ENCODE measurements around the gene ULK4. TPM values are rescaled to one million over a fixed set of nuclear protein-coding genes. Genes with fewer than 3 reads are reported as not detected.

ULK4 gene
- total RNA-seq, 1 experiment from 2014 or later: 6.3 TPM

GRCh38 chr3:41746215-41746614 is 215.7 kb downstream of the ULK4 start (continued):
- no peak for TF ChIP-seq SP1 (IDR thresholded peaks at IDR 0.05; ENCODE audit: low read depth)

GRCh38 chr3:41742121-41742520 is 219.8 kb downstream of the ULK4 start:
- Histone ChIP-seq H3K4me3 (replicated peaks in 1 of 2; ENCODE audit: low read depth in 1 of 2, low read length in 2 of 2) (no peak overlapping the region), H4K20me1 (ENCODE audit: insufficient read depth) (no peaks in the 10 kb centered on the region), H3K27me3 (ENCODE audit: insufficient read depth, low read length) (no peaks in the 10 kb centered on the region), H2AFZ (ENCODE audit: low read depth, low read length, poor library complexity, severe bottlenecking) (no peak overlapping the region), H3K36me3 (ENCODE audit: control insufficient read depth in 1 of 2, insufficient read depth in 2 of 2, low read length in 2 of 2) (no peaks in the 10 kb centered on the region), H3K4me2 (ENCODE audit: low read length) (no peak overlapping the region), H3K9me2 (ENCODE audit: insufficient read depth) (no peaks in the 10 kb centered on the region), H3K79me2 (ENCODE audit: insufficient read depth, low read length) (no peaks in the 10 kb centered on the region), H3K9me3 (ENCODE audit: control insufficient read depth in 1 of 2, insufficient read depth in 1 of 2, low read depth in 1 of 2, low read length in 2 of 2) (no peaks in the 10 kb centered on the region), H3K4me1 (ENCODE audit: control insufficient read depth in 1 of 2, insufficient read depth in 2 of 2, low read length in 2 of 2) (no peaks in the 10 kb centered on the region), H3K27ac (ENCODE audit: low read depth, low read length) (no peak overlapping the region), H3K9ac (ENCODE audit: low read length) (no peak overlapping the region)
- ChIA-PET CTCF (no interaction called here), RAD21 (ENCODE audit: low non-redundant PET in 1 of 2, low total read pairs in 2 of 2, uncharacterized antibody in 2 of 2, unreplicated experiment in 2 of 2) (no interaction called here), POLR2A (interaction anchor here (0.9 kb wide), 1 partner anchor 543 kb away, joined by 3 read pairs; the partner anchor contains the start of gene CTNNB1)
- TF ChIP-seq CTCF (IDR thresholded peaks at IDR 0.05 in 2 of 3, conservative IDR thresholded peaks at IDR 0.05 in 1 of 3; ENCODE audit: borderline replicate concordance in 1 of 3, insufficient read depth in 1 of 3, low read depth in 2 of 3, low read length in 2 of 3): no peak
- intact Hi-C loops (cut with micrococcal nuclease): no loop called here
- BruUV-seq (replicated peaks): no TSS peak
- no peak for ATAC-seq
- DNase-seq (ENCODE audit: low read depth, low spot score): no peak

- BruUV-seq (replicated peaks): no TSS peak
- TF ChIP-seq FOSL1 (IDR thresholded peaks at IDR 0.05; ENCODE audit: low read depth): no peak
- TF ChIP-seq EGR1 (IDR thresholded peaks at IDR 0.05; ENCODE audit: low read depth): no peak
- no peak for TF ChIP-seq MAX (IDR thresholded peaks at IDR 0.05)
- TF ChIP-seq SRF (IDR thresholded peaks at IDR 0.05; ENCODE audit: low read depth): no peak
- no peak for TF ChIP-seq EZH2 (IDR thresholded peaks at IDR 0.05)
- no peak for TF ChIP-seq ELF1 (IDR thresholded peaks at IDR 0.05; ENCODE audit: borderline replicate concordance, low read depth)
- TF ChIP-seq ZNF274 (IDR thresholded peaks at IDR 0.05; ENCODE audit: low read depth, low read length): no peak
- no peak for TF ChIP-seq ZBTB33 (IDR thresholded peaks at IDR 0.05; ENCODE audit: extremely low read depth, insufficient replicate concordance, low read length)
- TF ChIP-seq YY1 (IDR thresholded peaks at IDR 0.05; ENCODE audit: extremely low read depth, insufficient replicate concordance, low read depth, low read length): no peak
- no peak for TF ChIP-seq ZFX (IDR thresholded peaks at IDR 0.05)
- no peak for TF ChIP-seq CBX3 (IDR thresholded peaks at IDR 0.05; ENCODE audit: low read depth)
- no peak for TF ChIP-seq POLR2A (IDR thresholded peaks at IDR 0.05; ENCODE audit: borderline replicate concordance, extremely low read depth, insufficient read depth, insufficient read length)
- TF ChIP-seq SIN3A (IDR thresholded peaks at IDR 0.05; ENCODE audit: low read depth): no peak
- TF ChIP-seq CEBPB (IDR thresholded peaks at IDR 0.05; ENCODE audit: low read depth): no peak
- no peak for TF ChIP-seq ATF3 (IDR thresholded peaks at IDR 0.05)
Observed at GRCh38 chr3:41740374-41740886, 221.5 kb downstream of the ULK4 start.

More at GRCh38 chr3:41740374-41740886, 221.5 kb downstream of the ULK4 start:
- ChIA-PET POLR2A (no interaction called here), RAD21 (ENCODE audit: low non-redundant PET in 1 of 2, low total read pairs in 2 of 2, uncharacterized antibody in 2 of 2, unreplicated experiment in 2 of 2) (no interaction called here), CTCF (no interaction called here)
- Histone ChIP-seq H3K9me3 (ENCODE audit: control insufficient read depth in 1 of 2, insufficient read depth in 1 of 2, low read depth in 1 of 2, low read length in 2 of 2) (no peaks in the 10 kb centered on the region), H3K27ac (ENCODE audit: low read depth, low read length) (no peak overlapping the region), H3K9ac (ENCODE audit: low read length) (no peak overlapping the region), H3K36me3 (ENCODE audit: control insufficient read depth in 1 of 2, insufficient read depth in 2 of 2, low read length in 2 of 2) (no peaks in the 10 kb centered on the region), H3K9me2 (ENCODE audit: insufficient read depth) (no peaks in the 10 kb centered on the region), H2AFZ (ENCODE audit: low read depth, low read length, poor library complexity, severe bottlenecking) (no peak overlapping the region), H3K79me2 (ENCODE audit: insufficient read depth, low read length) (no peaks in the 10 kb centered on the region), H3K4me2 (ENCODE audit: low read length) (no peak overlapping the region), H3K4me3 (replicated peaks in 1 of 2; ENCODE audit: low read depth in 1 of 2, low read length in 2 of 2) (no peak overlapping the region), H4K20me1 (ENCODE audit: insufficient read depth) (no peaks in the 10 kb centered on the region), H3K4me1 (ENCODE audit: control insufficient read depth in 1 of 2, insufficient read depth in 2 of 2, low read length in 2 of 2) (no peaks in the 10 kb centered on the region), H3K27me3 (ENCODE audit: insufficient read depth, low read length) (no peaks in the 10 kb centered on the region)
- ATAC-seq (no peak), DNase-seq (ENCODE audit: low read depth, low spot score) (no peak)
- intact Hi-C loops (cut with micrococcal nuclease): no loop called here
